GM21360 (cell line): Measurements from ENCODE around the gene ANKRD27.

Source experiments
- ATAC-seq: cut with Tn5 transposase; IDR thresholded peaks from one replicate; pipeline ENCODE4 v1.9.1; 2021; ENCODE audit warnings: mild to moderate bottlenecking, moderate library complexity; ENCODE audit not compliant: unreplicated experiment

Gene ANKRD27

DNA sequence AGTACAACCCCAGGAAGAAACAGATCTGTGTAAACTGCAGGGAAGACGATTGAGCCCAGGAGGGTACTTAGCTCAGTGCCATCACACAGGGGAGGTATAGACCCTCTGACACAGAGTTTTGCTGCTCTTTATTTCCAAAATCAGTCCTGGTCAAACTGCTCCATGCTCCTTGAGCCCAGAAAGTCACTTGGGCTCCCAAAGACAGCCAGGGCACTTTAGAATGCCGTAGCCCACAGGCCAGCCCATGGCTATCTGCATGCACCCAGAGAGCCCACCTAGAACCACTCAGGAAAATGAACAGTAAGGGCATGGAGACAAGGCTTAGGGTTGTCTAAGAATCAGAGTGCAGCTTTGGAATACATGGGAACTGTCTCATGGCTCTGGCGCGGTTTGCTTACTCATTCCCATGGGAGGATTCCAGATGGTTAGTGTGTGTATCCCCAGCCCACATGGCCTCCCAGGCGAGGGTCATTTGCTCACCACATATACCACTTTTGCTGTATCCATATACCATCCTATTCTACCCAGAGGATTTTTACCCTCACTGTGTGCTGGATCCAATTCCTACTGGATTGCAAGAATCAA lies 108.6 kb downstream of the ANKRD27 start:
- ATAC-seq: no peak

DNA sequence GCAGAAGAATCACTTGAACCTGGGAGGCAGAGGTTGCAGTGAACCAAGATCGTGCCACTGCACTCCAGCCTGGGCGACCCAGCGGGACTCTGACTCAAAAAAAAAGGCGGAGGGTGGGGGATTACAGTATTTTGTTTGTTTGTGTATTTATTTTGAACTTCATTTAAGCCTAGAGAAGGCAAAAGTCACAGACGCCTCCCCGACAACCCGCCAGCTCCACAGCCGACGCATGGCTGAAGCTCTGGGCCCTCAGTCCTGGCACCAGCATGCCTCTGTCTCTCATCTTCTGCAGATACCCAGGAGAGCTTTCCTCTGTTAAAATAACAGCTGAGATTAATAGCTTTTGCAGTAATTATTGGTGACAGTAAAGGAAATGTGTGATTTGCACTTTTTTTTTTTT lies 111.2 kb downstream of the ANKRD27 start:
- ATAC-seq: no peak

DNA sequence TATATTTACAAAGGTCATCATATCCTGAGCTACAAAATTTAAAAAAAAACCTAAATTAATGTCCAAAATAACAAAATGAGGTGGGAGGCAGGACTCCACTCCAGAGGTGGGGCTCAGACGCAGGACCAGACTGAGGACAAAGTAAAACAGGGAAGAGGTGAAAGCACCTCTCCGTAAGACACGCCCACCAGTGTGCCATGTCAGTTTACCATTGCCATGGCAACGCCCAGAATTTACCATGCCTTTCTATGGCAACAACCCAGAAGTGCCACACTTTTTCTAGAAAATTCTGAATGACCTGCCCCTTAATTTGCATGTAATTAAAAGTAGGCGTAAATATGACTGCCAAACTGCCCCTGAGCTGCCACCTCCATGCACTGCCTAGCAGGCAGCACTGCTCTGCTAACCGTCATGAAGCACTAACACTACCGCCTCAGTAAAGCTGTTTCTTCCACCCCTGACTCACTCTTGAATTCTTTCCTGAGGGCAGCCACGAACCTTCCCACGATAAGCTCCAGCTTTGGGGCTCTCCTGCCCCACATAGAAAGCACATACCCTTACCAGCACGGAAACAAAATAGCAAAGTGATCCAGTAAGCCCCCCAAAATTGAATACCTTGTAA lies 116.3 kb downstream of the ANKRD27 start:
- no peak for ATAC-seq

DNA sequence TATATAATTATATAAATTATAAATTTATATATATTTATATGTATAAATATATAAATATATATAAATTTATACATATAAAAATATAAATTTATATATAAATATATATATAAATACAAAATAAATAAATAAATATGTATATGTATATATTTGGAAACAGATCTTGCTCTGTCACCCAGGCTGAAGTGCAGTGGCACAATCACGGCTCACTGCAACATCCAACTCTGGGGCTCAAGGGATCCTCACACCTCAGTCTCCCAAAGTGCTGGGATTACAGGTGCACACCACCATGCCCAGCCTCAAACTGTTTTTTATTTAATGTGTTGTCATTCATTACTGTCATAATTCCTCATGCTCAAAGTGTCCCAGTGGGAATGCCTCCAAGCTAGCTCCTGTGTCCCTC lies 119.2 kb downstream of the ANKRD27 start:
- ATAC-seq: no peak

DNA sequence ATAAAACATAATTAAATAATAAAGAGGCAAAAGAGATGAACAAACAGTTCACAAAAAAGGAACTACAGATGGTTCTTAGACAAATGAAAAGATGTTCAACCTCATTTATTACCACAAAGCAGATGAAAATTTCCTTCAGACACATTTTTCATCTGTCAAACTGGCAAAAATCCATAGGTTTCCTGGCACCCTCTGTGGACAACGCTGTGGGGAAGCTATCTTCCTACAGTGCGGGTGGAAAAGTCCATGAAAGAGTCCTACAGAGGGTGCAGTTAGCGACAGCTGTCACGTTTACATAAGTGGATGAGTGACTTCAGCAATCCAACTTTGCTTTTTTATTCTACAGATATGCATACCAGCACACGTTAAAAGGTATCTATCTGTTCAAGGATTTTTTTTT lies 124.3 kb downstream of the ANKRD27 start:
- no peak for ATAC-seq
